H1 (cell line): ENCODE data around the gene JPT1. TPM values are rescaled to one million over a fixed set of nuclear protein-coding genes. Genes with fewer than 3 reads are reported as not detected.

Experiments used
- CTCF ChIA-PET: fragments of 300-600 bp; sonication (Branson Sonifier 250); formaldehyde crosslinking; loops from one replicate; lab custom pipeline; 2021; ENCODE audit not compliant: partially characterized antibody; lab: Charles Lee
- POLR2A ChIA-PET: fragments of 300-600 bp; sonication (Branson Sonifier 250); formaldehyde crosslinking; loops from one replicate; lab custom pipeline; 2021; ENCODE audit warnings: inconsistent platforms; ENCODE audit not compliant: partially characterized antibody; lab: Charles Lee
- DNase-seq, 2 experiments: peaks; one replicate each; pipeline versions ENCODE4 v3.0.0 to v3.0.0-alpha.2; 2010 to 2022; ENCODE audit warnings: low spot score in 2 of 2, low read depth in 1 of 2, mixed read lengths in 1 of 2
- FAIRE-seq: peaks from 2 replicates; lab custom pipeline; 2011; peaks lifted over from hg19 to GRCh38; lab: Jason Lieb, UNC
- H2AFZ ChIP-seq: 2 replicates; pipeline ENCODE4 v1.8.1; 2012; ENCODE audit warnings: low read length, inconsistent platforms
- H2AK5ac ChIP-seq: 2 replicates; pipeline ENCODE4 v1.6.1; 2013; ENCODE audit warnings: low read depth, low read length
- H2BK120ac ChIP-seq: replicated peaks from 2 replicates; pipeline ENCODE3; 2013; ENCODE audit warnings: low read depth, low read length, inconsistent platforms
- H2BK12ac ChIP-seq: 2 replicates; pipeline ENCODE4 v1.6.1; 2013; ENCODE audit warnings: low read depth, low read length
- H2BK15ac ChIP-seq: 2 replicates; pipeline ENCODE4 v1.6.1; 2013; ENCODE audit warnings: low read length
- H2BK20ac ChIP-seq: 2 replicates; pipeline ENCODE4 v1.6.1; 2013; ENCODE audit warnings: low read length
- H2BK5ac ChIP-seq: 2 replicates; pipeline ENCODE4 v1.6.1; 2013; ENCODE audit warnings: low read depth, low read length
- H3K14ac ChIP-seq: 2 replicates; pipeline ENCODE4 v1.6.1; 2013; ENCODE audit warnings: inconsistent platforms; ENCODE audit not compliant: insufficient read length
- H3K18ac ChIP-seq: 2 replicates; pipeline ENCODE4 v1.6.1; 2013; ENCODE audit warnings: low read length; ENCODE audit errors: extremely low read depth
- H3K23ac ChIP-seq: 2 replicates; pipeline ENCODE4 v1.6.1; 2013; ENCODE audit warnings: inconsistent platforms; ENCODE audit not compliant: insufficient read length
- H3K23me2 ChIP-seq: 2 replicates; pipeline ENCODE4 v1.6.1; 2013; ENCODE audit warnings: low read depth, low read length
- H3K27ac ChIP-seq: 2 replicates; pipeline ENCODE4 v1.6.1; 2011; ENCODE audit warnings: low read depth, low read length, inconsistent platforms
- H3K27me3 ChIP-seq, 4 experiments: replicated peaks in 1 of 4; 1 replicate in 1 of 4; 2 replicates in 3 of 4; pipeline versions ENCODE4 v1.6.1 to v1.8.1; 2011 to 2013; ENCODE audit warnings: low read length in 3 of 4, mild to moderate bottlenecking in 3 of 4, inconsistent platforms in 2 of 4, mixed read lengths in 2 of 4, moderate library complexity in 1 of 4; ENCODE audit not compliant: control insufficient read depth in 3 of 4, insufficient read depth in 3 of 4; ENCODE audit errors: extremely low read depth in 1 of 4
- H3K36me3 ChIP-seq, 4 experiments: 2 replicates each; pipeline versions ENCODE4 v1.6.1 to v1.8.1; 2011 to 2013; ENCODE audit warnings: mild to moderate bottlenecking in 4 of 4, low read length in 3 of 4, moderate library complexity in 2 of 4, control low read depth in 1 of 4, inconsistent platforms in 1 of 4; ENCODE audit not compliant: insufficient read depth in 4 of 4, control insufficient read depth in 2 of 4
- H3K4ac ChIP-seq: replicated peaks from 2 replicates; pipeline ENCODE3; 2013; ENCODE audit warnings: low read length, low read depth, mixed read lengths, inconsistent platforms; ENCODE audit not compliant: insufficient read length
- H3K4me1 ChIP-seq, 4 experiments: replicated peaks in 1 of 4; 1 replicate in 1 of 4; 2 replicates in 3 of 4; pipeline versions ENCODE4 v1.6.1 to v1.8.1; 2011 to 2013; ENCODE audit warnings: low read length in 3 of 4, inconsistent platforms in 2 of 4, mixed read lengths in 1 of 4; ENCODE audit not compliant: insufficient read depth in 4 of 4, control insufficient read depth in 3 of 4
- H3K4me2 ChIP-seq, 2 experiments: 2 replicates each; pipeline versions ENCODE4 v1.6.1 to v1.8.1; 2011 to 2013; ENCODE audit warnings: low read depth in 2 of 2, low read length in 2 of 2, control low read depth in 1 of 2, inconsistent platforms in 1 of 2, mild to moderate bottlenecking in 1 of 2; ENCODE audit not compliant: insufficient read depth in 1 of 2
- H3K4me3 ChIP-seq, 4 experiments: fragments of 200-600, 300-600 bp in 1 of 4; sonication (generic), shearing (Covaris generic), sonication (Bioruptor Twin) in 1 of 4; 2 replicates each; pipeline versions ENCODE4 v1.5.1 to v1.8.1; 2011 to 2016; ENCODE audit warnings: low read length in 4 of 4, low read depth in 3 of 4, control low read depth in 2 of 4, inconsistent platforms in 2 of 4, mild to moderate bottlenecking in 2 of 4, mixed read lengths in 1 of 4, moderate library complexity in 1 of 4; ENCODE audit not compliant: insufficient read depth in 2 of 4; ENCODE audit errors: extremely low read depth in 1 of 4
- H3K56ac ChIP-seq: replicated peaks from 2 replicates; pipeline ENCODE3; 2013; ENCODE audit warnings: low read depth, mild to moderate bottlenecking, mixed read lengths, low read length, inconsistent platforms; ENCODE audit not compliant: insufficient read length
- H3K79me1 ChIP-seq: 2 replicates; pipeline ENCODE4 v1.6.1; 2013; ENCODE audit warnings: low read depth, low read length, control low read depth
- H3K79me2 ChIP-seq, 2 experiments: 2 replicates each; pipeline versions ENCODE4 v1.6.1 to v1.8.1; 2012 to 2013; ENCODE audit warnings: low read length in 2 of 2, mild to moderate bottlenecking in 2 of 2, inconsistent platforms in 1 of 2; ENCODE audit not compliant: insufficient read depth in 2 of 2, control insufficient read depth in 1 of 2
- H3K9ac ChIP-seq, 4 experiments: replicated peaks in 1 of 4; 1 replicate in 1 of 4; 2 replicates in 3 of 4; pipeline versions ENCODE4 v1.6.1 to v1.8.1; 2011 to 2013; ENCODE audit warnings: low read depth in 3 of 4, low read length in 3 of 4, control low read depth in 2 of 4, mild to moderate bottlenecking in 2 of 4, moderate library complexity in 2 of 4, inconsistent platforms in 1 of 4; ENCODE audit errors: extremely low read depth in 1 of 4
- H3K9me3 ChIP-seq, 2 experiments: 2 replicates each; pipeline versions ENCODE4 v1.6.1 to v1.8.1; 2012 to 2013; ENCODE audit warnings: mild to moderate bottlenecking in 2 of 2, moderate library complexity in 2 of 2, control low read depth in 1 of 2, inconsistent platforms in 1 of 2, low read depth in 1 of 2, low read length in 1 of 2, mixed read lengths in 1 of 2; ENCODE audit not compliant: insufficient read depth in 2 of 2
- H4K20me1 ChIP-seq, 2 experiments: replicated peaks in 1 of 2; 2 replicates each; pipeline versions ENCODE3 to v1.8.1; 2011 to 2013; ENCODE audit warnings: inconsistent platforms in 2 of 2, low read length in 2 of 2, mild to moderate bottlenecking in 1 of 2; ENCODE audit not compliant: insufficient read depth in 2 of 2, control insufficient read depth in 1 of 2
- H4K5ac ChIP-seq: 2 replicates; pipeline ENCODE4 v1.6.1; 2013; ENCODE audit warnings: low read length, low read depth, mixed read lengths, inconsistent platforms; ENCODE audit not compliant: insufficient read length
- H4K8ac ChIP-seq: 2 replicates; pipeline ENCODE4 v1.8.0; 2013; ENCODE audit warnings: mild to moderate bottlenecking, moderate library complexity, low read length, inconsistent platforms; ENCODE audit not compliant: insufficient read depth; ENCODE audit errors: extremely low read depth
- H4K91ac ChIP-seq: replicated peaks from 2 replicates; pipeline ENCODE3; 2013; ENCODE audit warnings: low read length, mixed read lengths, inconsistent platforms; ENCODE audit not compliant: insufficient read length
- EGR1 ChIP-seq: IDR thresholded peaks from 2 replicates; pipeline ENCODE4 v1.6.1; 2011; ENCODE audit warnings: low read depth, low read length, borderline replicate concordance
- EZH2 ChIP-seq: fragments of 200-600 bp; sonication (generic); IDR thresholded peaks from 2 replicates; pipeline ENCODE4 v1.7.1; 2012; ENCODE audit warnings: low read depth, mild to moderate bottlenecking, moderate library complexity, low read length, inconsistent platforms; ENCODE audit not compliant: severe bottlenecking
- RXRA ChIP-seq: IDR thresholded peaks from 2 replicates; pipeline ENCODE4 v1.6.1; 2011; ENCODE audit warnings: low read depth, mild to moderate bottlenecking, low read length, moderate library complexity; ENCODE audit not compliant: insufficient read depth
- SIN3A ChIP-seq, 2 experiments: IDR thresholded peaks in 1 of 2; conservative IDR thresholded peaks in 1 of 2; 2 replicates each; pipeline ENCODE4 v1.6.1; 2011 to 2012; ENCODE audit warnings: low read length in 2 of 2, improper control_type of control experiment in 1 of 2, low read depth in 1 of 2, mild to moderate bottlenecking in 1 of 2
- SIX5 ChIP-seq: IDR thresholded peaks from 2 replicates; pipeline ENCODE4 v1.6.1; 2011; ENCODE audit warnings: mild to moderate bottlenecking, low read depth, low read length
- TAF7 ChIP-seq: optimal IDR thresholded peaks from 2 replicates; pipeline ENCODE3; 2011; ENCODE audit warnings: low read depth, mild to moderate bottlenecking, inconsistent platforms, low read length, moderate library complexity, borderline replicate concordance
- WGBS, 2 experiments: shearing (Covaris generic) in 1 of 2; methylation state at CpG; one replicate each; pipeline versions ENCODE4 v1.1.6 to v1.1.7; 2013 to 2015; ENCODE audit warnings: low lambda C conversion rate in 2 of 2, mixed read lengths in 2 of 2, inconsistent platforms in 1 of 2, low coverage in 1 of 2, missing lambda C conversion rate in 1 of 2; ENCODE audit not compliant: insufficient replicate concordance in 2 of 2, insufficient coverage in 1 of 2, insufficient read length in 1 of 2; ENCODE audit errors: extremely low coverage in 1 of 2, missing lambda C conversion rate in 1 of 2; 5-methylcytosine and 5-hydroxymethylcytosine counted together
- polyA plus RNA-seq, 7 experiments: library from polyadenylated mRNA; depleted of rRNA in 3 of 7; stranded (reverse) in 5 of 7; unstranded in 2 of 7; fragments of >200 nt in 5 of 7; fragments of 200-250 nt in 2 of 7; gene quantifications; 1 replicate in 5 of 7; 2 replicates in 1 of 7; 4 replicates in 1 of 7; pipeline versions ENCODE4 v1.2.1 to v1.2.3, GENCODE V29; 2011 to 2013; ENCODE audit warnings: missing spikeins in 2 of 7, mixed read lengths in 2 of 7
- total RNA-seq: library from RNA; stranded (reverse); fragmentation: NEBNext Ultra II Directional; extraction: Animal tissue kit (Norgen Biotek cat#: 25700); gene quantifications from 2 replicates; pipeline ENCODE4 v1.2.1, GENCODE V29; 2021

The JPT1 gene
- total and polyA plus RNA-seq, 2 of the 8 experiments (the other 6 are each of a cell fraction or from before 2014, with no cell fraction given) = 154 to 369 TPM

GRCh38 chr17:75129576-75129975, 24.7 kb downstream of the JPT1 start:
- Histone ChIP-seq H3K79me1 (no peaks in the 10 kb centered on the region; the same call in 1 of the 2 replicates), H2BK120ac (no peak overlapping the region), H2BK15ac (no peak overlapping the region), H4K20me1 (peaks cover 8 to 11% of the 10 kb centered on the region in 2 experiments), H2BK5ac (no peak overlapping the region), H3K27ac (no peak overlapping the region), H3K4me2 (no peak overlapping the region; a peak in 1 of 4 replicates), H4K5ac (no peak overlapping the region), H3K4ac (no peak overlapping the region), H3K36me3 (peaks cover 0 to 10% (median 6%) of the 10 kb centered on the region in 4 experiments; a peak in 6 of 8 replicates), H4K91ac (no peak overlapping the region), H3K9ac (no peak overlapping the region), H3K56ac (no peak overlapping the region), H3K23me2 (peaks cover 3% of the 10 kb centered on the region; the same call in 1 of the 2 replicates), H3K9me3 (no peaks in the 10 kb centered on the region), H3K14ac (no peak overlapping the region), H2BK20ac (no peak overlapping the region), H3K23ac (no peak overlapping the region), H3K4me1 (peaks cover 0 to 8% (median 4%) of the 10 kb centered on the region in 4 experiments; a peak in 5 of 7 replicates), H3K27me3 (no peaks in the 10 kb centered on the region), H3K79me2 (peaks cover 0 to 9% of the 10 kb centered on the region in 2 experiments; a peak in 1 of 4 replicates), H2AFZ (no peak overlapping the region), H3K4me3 (no peak overlapping the region), H2AK5ac (no peak overlapping the region), H2BK12ac (no peak overlapping the region), H3K18ac (no peak overlapping the region), H4K8ac (no peak overlapping the region; the same call in 1 of the 2 replicates)
- no peak for DNase-seq
- WGBS, 2 experiments = 94% methylated on average over 9 of the region's 9 CpGs; no CpG with 5 or more reads in 1 of the 2 experiments
- no peak for FAIRE-seq
- ChIA-PET CTCF (interaction anchor here (0.6 to 12.9 kb wide), 15 partner anchors 8 to 283 kb away, joined by 3 to 239 read pairs (median 6); partner anchors contain the start of genes ARMC7 and NUP85), POLR2A (interaction anchor here (0.7 to 13.9 kb wide), 11 partner anchors 13 to 161 kb away, joined by 3 to 134 read pairs (median 5); partner anchors contain the start of genes ARMC7, JPT1, NUP85 and SLC16A5)
- no peak for TF ChIP-seq TAF7
- TF ChIP-seq SIX5 = no peak
- TF ChIP-seq EZH2 = no peak
- TF ChIP-seq SIN3A (conservative IDR thresholded peaks at IDR 0.05 in 1 of 2, IDR thresholded peaks at IDR 0.05 in 1 of 2; ENCODE audit: low read depth in 1 of 2, low read length in 2 of 2) = no peak
- no peak for TF ChIP-seq RXRA
- no peak for TF ChIP-seq EGR1
